ENCODE data around the gene TMEM179.

DNA sequence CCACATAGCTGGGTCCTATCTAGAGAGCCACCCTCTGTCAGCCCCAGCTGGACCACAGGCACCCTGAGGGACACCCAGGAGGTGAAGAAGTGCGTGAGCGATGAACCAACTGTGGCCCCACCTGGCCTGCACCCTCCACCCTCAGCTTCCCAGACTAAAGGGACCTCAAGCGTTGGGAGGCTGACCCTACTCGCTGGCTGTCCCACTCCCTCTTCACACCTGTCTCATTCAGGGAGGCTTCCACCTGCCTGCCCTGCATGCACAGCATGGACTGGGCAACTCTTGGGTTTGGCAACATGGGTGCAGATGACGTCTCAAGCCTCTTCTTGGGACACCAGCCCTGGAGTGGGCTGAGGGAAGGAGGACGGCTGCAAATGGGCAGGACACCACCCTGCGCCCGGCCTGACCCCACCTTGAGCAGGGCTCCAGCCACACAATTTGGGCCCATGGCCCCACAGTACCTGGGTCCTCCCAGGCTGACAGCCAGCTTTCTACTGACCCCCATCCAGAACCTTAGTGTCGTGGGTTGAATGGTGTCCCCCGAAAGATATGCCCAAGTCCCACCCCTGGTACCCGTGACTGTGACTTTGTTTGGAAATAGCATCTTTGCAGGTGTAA is 2.1 kb downstream of the TMEM179 start:
- TF ChIP-seq YY1 (IDR thresholded peaks at IDR 0.05; ENCODE audit: low read depth, low read length) (no peak), CREM (IDR thresholded peaks at IDR 0.05; ENCODE audit: low read depth) (no peak), SUZ12 (IDR thresholded peaks at IDR 0.05; ENCODE audit: unreplicated experiment) (no peak), POLR2A (IDR thresholded peaks at IDR 0.05; ENCODE audit: low read depth, low read length) (no peak), GATAD2B (conservative IDR thresholded peaks at IDR 0.05; ENCODE audit: low read depth) (no peak), HCFC1 (IDR thresholded peaks at IDR 0.05; ENCODE audit: low read length) (no peak), NR2C2 (IDR thresholded peaks at IDR 0.05; ENCODE audit: borderline replicate concordance, control insufficient read depth, insufficient read length, low read depth) (no peak), STAT1 (conservative IDR thresholded peaks at IDR 0.05) (no peak), SIN3A (IDR thresholded peaks at IDR 0.05; ENCODE audit: low read depth, low read length) (no peak), MYC (IDR thresholded peaks at IDR 0.05; ENCODE audit: insufficient read depth, insufficient read length, insufficient replicate concordance, low read length, severe bottlenecking) (no peak)
- TF ChIP-seq, protein P1, sequence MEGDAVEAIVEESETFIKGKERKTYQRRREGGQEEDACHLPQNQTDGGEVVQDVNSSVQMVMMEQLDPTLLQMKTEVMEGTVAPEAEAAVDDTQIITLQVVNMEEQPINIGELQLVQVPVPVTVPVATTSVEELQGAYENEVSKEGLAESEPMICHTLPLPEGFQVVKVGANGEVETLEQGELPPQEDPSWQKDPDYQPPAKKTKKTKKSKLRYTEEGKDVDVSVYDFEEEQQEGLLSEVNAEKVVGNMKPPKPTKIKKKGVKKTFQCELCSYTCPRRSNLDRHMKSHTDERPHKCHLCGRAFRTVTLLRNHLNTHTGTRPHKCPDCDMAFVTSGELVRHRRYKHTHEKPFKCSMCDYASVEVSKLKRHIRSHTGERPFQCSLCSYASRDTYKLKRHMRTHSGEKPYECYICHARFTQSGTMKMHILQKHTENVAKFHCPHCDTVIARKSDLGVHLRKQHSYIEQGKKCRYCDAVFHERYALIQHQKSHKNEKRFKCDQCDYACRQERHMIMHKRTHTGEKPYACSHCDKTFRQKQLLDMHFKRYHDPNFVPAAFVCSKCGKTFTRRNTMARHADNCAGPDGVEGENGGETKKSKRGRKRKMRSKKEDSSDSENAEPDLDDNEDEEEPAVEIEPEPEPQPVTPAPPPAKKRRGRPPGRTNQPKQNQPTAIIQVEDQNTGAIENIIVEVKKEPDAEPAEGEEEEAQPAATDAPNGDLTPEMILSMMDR (IDR thresholded peaks at IDR 0.05 in 2 of 3, conservative IDR thresholded peaks at IDR 0.05 in 1 of 3; ENCODE audit: control insufficient read depth in 2 of 3, extremely low read depth in 1 of 3, insufficient read depth in 1 of 3, low read depth in 3 of 3, low read length in 3 of 3) = no peak
- TF ChIP-seq, protein P2, sequence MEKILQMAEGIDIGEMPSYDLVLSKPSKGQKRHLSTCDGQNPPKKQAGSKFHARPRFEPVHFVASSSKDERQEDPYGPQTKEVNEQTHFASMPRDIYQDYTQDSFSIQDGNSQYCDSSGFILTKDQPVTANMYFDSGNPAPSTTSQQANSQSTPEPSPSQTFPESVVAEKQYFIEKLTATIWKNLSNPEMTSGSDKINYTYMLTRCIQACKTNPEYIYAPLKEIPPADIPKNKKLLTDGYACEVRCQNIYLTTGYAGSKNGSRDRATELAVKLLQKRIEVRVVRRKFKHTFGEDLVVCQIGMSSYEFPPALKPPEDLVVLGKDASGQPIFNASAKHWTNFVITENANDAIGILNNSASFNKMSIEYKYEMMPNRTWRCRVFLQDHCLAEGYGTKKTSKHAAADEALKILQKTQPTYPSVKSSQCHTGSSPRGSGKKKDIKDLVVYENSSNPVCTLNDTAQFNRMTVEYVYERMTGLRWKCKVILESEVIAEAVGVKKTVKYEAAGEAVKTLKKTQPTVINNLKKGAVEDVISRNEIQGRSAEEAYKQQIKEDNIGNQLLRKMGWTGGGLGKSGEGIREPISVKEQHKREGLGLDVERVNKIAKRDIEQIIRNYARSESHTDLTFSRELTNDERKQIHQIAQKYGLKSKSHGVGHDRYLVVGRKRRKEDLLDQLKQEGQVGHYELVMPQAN (conservative IDR thresholded peaks at IDR 0.05) = no peak
